ENCODE results near the gene PLEKHG2.
"Not testable (repeated sequence)": the region's sequence is repeated elsewhere in the genome, so short reads cannot be mapped to it uniquely, and the experiment has no call there.

PLEKHG2 gene

DNA sequence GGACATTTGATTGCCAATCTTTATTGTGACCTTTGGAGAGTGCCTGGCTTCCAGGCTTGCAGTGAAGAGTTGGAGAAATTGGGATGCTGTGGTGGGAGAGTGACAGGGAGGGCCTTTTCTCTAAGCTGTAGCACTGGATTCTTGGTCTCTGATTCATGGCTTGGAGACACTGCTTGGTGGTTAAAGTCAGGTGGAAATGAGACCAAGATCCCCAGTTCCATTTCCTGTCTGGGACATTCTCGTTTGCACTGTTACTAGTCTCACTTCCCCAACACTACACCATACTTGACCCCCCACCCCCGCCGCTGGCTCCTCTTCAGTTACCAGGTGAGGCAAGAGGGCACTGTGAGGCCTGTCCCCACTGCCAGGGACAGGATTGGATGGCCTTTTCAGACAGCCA, 35.8 kb downstream of the PLEKHG2 start:
- DNase-seq: no peak

DNA sequence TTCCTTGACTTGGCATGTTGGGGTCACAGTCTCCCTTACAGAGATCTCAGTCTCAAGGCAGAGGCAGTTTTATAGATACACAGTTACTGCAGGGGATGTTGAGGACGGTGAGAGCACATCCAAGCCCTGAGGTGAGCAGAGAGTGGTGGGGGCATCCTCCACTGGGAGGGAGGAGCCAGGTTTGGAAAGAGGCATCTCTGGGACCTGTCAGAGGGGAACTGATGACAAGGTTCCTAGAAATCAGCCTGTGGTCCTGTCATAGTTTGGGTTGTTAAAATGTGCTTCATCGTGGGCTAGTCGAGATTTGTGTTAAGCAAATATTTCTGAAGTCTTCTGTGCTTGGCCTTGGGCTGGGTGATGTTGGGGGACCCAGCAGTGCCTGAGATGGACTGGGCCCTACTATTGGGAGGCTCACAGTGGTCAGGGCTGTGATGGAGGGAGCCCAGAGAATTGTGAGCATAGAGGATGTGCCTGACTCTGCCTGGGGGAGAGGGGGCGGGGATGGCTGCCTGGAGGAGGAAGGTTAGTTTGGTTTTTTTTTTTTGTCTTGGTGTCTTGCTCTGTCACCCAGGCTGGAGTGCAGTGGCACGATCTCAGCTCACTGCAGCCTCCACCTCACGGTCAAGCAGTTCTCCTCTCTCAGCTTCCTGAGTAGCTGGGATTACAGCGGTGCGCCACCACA, 36.8 kb downstream of the PLEKHG2 start:
- DNase-seq: no peak

GRCh38 chr19:39451257-39451656, 38.8 kb downstream of the PLEKHG2 start:
- DNase-seq: not testable (repeated sequence)

DNA sequence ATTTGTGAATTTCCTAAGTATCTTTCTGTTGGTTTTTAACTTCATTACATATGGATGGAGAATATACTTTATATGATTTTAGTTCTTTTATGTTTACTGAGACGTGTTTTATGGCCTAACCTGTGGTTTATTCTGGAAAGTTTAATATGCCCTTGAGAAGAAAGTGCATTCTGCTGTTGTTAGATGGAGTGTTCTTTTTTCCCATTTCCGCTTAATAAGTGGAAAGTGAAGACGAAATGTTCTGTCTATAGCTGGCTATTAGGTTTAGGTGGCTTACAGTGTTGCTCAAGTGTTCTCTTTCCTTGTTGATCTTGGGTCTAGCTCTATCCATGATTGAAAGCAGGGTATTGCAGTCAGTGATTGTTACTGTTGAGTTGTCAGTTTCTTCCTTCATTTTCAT, 50.9 kb downstream of the PLEKHG2 start:
- no peak for DNase-seq

DNA sequence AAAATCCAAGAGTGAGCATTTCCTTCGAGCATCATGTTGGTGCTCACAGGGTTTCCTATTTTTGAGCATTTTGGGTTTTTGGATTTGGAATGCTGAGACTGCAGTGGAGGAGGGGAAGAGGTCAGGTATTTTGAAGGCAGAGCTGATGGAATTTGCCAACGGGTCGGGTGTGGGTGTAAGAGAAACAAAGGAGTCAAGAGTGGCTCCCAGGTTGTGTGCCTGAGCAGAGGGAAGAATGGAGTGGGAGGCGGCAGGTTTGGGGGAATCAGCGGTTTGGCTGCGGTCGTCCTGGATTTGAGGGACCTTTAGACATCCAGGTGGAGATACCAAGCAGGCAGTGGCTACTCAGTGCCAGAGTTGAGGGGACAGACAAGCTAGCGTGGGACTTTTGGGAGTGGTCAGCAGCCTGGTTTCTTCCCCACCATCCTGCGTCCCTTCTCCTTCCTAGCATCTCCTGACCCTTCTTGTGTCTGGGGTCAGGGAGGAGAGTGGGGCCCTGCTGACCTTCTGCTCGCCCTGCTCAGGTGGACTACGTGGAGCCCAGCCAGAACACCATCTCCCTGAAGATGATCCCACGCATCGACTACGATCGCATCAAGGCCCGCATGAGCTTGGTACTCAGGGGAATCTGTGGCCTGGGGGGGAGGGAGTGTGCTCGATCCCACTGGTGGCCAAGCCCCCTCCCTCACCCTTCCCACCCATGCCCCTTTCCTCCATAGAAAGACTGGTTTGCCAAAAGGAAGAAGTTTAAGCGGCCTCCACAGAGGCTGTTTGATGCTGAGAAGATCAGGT, 53.7 kb downstream of the PLEKHG2 start:
- DNase-seq: no peak

- no peak for DNase-seq
These were observed 55.5 kb downstream of the PLEKHG2 start for GRCh38 chr19:39467941-39468340.

DNA sequence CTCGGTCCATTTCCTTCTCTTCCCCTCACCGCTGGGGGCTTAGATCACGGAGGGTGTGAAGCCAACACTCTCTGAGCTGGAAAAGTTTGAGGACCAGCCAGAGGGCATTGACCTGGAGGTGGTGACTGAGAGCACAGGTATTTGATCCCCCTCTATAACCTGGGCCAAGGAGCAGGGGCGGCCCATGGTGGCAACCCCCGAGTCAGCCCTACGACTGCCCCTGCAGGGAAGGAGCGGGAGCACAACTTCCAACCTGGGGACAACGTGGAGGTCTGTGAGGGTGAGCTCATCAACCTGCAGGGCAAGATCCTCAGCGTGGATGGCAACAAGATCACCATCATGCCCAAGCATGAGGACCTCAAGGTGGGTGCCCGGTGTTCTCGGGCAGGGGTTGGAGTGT, 56.6 kb downstream of the PLEKHG2 start:
- no peak for DNase-seq

DNA sequence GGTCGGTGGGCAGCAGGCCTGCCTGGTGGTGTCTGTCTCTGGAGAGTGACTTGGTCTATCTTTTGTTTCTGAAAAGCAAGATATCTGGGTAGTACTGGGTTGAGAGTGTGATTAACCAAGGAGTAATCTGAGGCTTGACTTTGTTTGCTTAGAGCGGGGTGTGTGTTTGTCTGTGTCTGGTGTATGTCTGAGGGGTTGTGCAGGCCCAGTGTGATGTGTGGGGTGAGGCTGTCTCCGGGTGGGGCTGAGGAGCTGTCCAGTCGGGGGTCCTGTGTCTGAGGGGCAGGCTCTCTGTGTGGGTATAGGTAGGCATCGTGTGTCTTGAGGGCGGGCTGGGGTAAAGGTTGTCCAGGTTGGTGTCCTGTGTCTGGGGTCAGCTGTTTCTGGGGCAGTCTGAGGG, 57.1 kb downstream of the PLEKHG2 start:
- no peak for DNase-seq

DNA sequence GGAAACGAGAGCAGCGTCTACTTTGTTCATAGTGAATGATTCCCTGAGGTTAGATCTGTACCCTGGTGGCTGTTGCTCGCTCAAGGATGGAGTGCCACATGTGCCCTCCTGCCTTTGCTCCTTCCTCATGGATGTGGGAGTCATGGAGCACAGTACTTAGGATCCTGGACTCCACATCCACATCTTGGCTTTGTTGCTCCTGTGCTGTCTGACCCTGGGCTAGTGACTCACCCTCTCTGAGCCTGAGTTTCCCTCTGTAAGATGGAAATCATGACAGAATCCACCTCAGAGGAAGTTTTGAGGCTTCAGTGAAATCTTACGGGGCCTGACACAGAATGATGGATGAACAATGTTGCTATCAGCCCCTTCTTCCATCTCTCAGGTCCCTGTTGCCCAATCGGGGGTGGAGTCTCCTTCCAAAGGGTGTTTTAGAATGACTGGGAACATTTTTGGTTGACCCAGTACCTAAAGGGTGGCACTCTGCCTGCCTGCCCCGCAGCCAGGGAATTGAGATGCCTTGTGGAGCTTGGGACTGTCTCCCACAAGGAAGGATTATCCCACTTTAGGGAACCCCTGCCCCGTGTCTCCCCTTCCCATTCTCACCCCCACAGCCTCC, 58.4 kb downstream of the PLEKHG2 start:
- DNase-seq: no peak

GRCh38 chr19:39471756-39472536, 59.5 kb downstream of the PLEKHG2 start:
- no peak for DNase-seq

DNA sequence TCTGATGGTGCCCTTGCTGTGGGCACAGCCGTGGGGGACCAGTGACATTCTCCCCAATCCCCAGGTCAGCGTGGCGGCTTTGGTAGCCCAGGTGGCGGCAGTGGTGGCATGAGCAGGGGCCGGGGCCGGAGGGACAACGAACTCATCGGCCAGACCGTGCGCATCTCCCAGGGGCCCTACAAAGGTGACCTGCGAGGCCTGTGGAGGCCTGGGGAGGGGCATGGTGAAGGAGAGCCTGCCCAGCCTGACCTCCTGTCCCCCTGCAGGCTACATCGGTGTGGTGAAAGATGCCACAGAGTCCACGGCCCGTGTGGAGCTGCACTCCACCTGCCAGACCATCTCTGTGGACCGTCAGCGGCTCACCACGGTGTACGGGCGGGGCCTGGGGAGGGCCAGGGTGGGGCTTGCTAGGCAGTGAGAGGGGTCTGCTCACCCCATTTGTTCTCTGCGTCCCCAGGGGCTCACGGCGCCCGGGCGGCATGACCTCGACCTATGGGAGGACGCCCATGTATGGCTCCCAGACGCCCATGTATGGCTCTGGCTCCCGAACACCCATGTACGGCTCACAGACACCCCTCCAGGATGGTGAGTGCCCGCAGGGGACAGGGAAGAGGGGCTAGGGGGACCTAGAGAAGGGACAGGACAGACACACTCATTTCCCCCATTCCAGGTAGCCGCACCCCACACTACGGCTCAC, 60.4 kb downstream of the PLEKHG2 start:
- DNase-seq: no peak

- no peak for DNase-seq
These were observed 61.0 kb downstream of the PLEKHG2 start for GRCh38 chr19:39473443-39473960.

- peak; percentile 47 for DNase-seq
These were observed 61.7 kb downstream of the PLEKHG2 start for GRCh38 chr19:39474139-39474620.

DNA sequence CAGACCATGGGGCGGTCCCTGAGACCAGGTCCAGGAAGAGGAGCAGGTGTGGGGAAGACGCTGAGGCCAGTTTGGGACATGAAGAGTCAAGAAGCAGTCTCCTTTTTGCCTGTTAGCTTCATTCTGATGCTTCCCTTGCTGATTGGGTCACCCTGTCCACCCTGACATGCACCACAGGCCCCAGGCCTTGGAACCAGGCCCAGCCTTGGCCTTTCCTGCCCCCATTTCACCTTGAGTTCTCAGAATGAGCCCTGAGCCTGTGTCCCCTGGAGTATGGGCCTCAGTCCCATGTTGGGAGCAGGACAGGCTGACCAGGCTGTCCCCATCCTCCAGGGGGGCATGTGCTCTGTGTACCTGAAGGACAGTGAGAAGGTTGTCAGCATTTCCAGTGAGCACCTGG, 63.3 kb downstream of the PLEKHG2 start:
- no peak for DNase-seq
